PC-9 (cell line): ENCODE measurements around the gene EXOC4.

Source experiments
- EZH2 ChIP-seq: fragments of 200-600 bp; sonication (generic); IDR thresholded peaks from 2 replicates; pipeline ENCODE4 v1.8.0; 2017; ENCODE audit warnings: antibody characterized with exemption, low read depth
- TF ChIP-seq, protein P1 (sequence below): fragments of 200-600 bp; sonication (generic); conservative IDR thresholded peaks from 2 replicates; pipeline ENCODE4 v1.6.1; 2017; ENCODE audit warnings: mixed run types, antibody characterized with exemption, mild to moderate bottlenecking, moderate library complexity

DNA sequence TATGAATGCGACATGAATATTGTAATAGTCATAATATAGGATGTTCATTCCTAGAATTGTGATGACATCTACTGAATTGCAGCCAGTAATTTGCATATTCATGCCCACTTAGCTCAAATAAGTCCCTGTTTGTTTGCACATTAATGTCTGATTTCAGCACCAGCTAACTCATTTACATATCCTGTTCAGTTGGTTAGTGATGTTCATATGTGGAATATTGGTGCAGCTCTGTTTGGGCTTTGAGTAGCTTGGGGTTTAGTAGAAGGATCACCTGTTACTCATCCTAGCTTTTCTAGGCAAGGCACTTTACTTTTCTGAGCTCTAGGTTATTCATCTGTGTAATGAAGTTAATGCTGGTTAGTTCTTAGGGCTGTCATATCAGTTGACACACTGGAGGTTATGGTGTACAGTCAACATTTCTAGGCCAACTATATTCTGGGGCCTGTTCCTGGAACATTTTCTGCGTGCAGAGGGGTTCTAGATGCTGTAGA, 238.4 kb downstream of the EXOC4 start:
- TF ChIP-seq, protein P1, sequence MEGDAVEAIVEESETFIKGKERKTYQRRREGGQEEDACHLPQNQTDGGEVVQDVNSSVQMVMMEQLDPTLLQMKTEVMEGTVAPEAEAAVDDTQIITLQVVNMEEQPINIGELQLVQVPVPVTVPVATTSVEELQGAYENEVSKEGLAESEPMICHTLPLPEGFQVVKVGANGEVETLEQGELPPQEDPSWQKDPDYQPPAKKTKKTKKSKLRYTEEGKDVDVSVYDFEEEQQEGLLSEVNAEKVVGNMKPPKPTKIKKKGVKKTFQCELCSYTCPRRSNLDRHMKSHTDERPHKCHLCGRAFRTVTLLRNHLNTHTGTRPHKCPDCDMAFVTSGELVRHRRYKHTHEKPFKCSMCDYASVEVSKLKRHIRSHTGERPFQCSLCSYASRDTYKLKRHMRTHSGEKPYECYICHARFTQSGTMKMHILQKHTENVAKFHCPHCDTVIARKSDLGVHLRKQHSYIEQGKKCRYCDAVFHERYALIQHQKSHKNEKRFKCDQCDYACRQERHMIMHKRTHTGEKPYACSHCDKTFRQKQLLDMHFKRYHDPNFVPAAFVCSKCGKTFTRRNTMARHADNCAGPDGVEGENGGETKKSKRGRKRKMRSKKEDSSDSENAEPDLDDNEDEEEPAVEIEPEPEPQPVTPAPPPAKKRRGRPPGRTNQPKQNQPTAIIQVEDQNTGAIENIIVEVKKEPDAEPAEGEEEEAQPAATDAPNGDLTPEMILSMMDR, result no peak
- no peak for TF ChIP-seq EZH2
